HFF-Myc (cell line): ENCODE results near the gene DYNC1LI2.
"Not testable (repeated sequence)": the region's sequence is repeated elsewhere in the genome, so short reads cannot be mapped to it uniquely, and the experiment has no call there.

ENCODE experiments used
- DNase-seq: peaks from one replicate; pipeline ENCODE4 v3.0.0-alpha.2; 2011; ENCODE audit warnings: low read depth; ENCODE audit errors: extremely low read depth
- H3K4me3 ChIP-seq: replicated peaks from 2 replicates; pipeline ENCODE4 v1.5.1; 2011; ENCODE audit warnings: low read depth, mild to moderate bottlenecking, control low read depth, low read length
- TF ChIP-seq, protein P1 (sequence below): IDR thresholded peaks from 2 replicates; pipeline ENCODE4 v1.5.1; 2012; ENCODE audit warnings: mild to moderate bottlenecking, low read depth, low read length, control low read depth; ENCODE audit errors: missing control alignments

The DYNC1LI2 gene

DNA sequence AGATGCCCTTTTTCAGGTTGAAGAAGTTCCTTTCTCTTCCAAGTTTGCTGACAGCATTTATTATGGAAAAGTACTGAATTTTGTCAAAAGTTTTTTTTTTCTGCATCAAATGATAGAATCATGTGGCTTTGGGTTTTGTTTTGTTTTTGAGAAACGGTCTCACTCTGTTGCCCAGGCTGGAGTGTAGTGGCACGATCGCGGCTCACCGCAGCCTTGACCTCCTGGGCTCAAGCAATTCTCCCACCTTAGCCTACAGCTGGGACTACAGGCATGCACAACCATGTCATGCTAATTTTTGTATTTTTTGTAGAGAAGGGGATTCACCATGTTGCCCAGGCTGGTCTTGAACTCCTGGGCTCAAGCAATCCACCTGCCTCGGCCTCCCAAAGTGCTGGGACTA, 62.1 kb downstream of the DYNC1LI2 start:
- DNase-seq: no peak
- no peak overlapping the region for H3K4me3 ChIP-seq
- TF ChIP-seq, protein P1, sequence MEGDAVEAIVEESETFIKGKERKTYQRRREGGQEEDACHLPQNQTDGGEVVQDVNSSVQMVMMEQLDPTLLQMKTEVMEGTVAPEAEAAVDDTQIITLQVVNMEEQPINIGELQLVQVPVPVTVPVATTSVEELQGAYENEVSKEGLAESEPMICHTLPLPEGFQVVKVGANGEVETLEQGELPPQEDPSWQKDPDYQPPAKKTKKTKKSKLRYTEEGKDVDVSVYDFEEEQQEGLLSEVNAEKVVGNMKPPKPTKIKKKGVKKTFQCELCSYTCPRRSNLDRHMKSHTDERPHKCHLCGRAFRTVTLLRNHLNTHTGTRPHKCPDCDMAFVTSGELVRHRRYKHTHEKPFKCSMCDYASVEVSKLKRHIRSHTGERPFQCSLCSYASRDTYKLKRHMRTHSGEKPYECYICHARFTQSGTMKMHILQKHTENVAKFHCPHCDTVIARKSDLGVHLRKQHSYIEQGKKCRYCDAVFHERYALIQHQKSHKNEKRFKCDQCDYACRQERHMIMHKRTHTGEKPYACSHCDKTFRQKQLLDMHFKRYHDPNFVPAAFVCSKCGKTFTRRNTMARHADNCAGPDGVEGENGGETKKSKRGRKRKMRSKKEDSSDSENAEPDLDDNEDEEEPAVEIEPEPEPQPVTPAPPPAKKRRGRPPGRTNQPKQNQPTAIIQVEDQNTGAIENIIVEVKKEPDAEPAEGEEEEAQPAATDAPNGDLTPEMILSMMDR: no peak

DNA sequence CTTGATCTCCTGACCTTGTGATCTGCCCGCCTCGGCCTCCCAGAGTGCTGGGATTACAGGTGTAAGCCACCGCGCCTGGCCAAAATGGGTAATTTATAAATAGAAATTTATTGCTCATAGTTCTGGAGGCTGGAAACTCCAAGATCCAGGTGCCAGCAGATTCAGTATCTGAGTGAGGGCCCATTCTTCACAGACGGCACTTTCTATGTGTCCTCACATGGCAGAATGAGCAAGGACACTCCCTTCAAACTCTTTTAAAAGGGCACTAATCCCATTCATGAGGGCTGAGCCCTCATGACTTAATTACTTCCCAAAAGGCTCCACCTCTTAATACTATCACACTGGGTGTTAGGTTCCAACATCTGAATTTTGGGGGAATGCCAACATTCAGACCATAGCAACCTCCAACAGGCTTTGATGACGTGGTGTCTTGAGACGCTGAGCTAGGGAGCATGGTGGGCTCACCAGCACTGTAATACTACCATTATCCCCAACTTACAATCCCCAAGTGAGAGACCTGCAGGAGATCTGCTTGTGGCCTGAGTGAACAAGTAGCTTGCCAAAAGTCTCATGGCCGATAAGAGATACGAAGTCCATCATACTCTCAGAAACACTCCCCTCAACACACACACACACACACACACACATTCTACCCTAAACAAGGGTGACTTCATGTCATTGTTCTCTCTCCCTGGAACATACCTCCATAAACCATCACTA, 63.3 kb downstream of the DYNC1LI2 start:
- TF ChIP-seq, protein P1: no peak
- H3K4me3 ChIP-seq: no peak overlapping the region
- DNase-seq: no peak

DNA sequence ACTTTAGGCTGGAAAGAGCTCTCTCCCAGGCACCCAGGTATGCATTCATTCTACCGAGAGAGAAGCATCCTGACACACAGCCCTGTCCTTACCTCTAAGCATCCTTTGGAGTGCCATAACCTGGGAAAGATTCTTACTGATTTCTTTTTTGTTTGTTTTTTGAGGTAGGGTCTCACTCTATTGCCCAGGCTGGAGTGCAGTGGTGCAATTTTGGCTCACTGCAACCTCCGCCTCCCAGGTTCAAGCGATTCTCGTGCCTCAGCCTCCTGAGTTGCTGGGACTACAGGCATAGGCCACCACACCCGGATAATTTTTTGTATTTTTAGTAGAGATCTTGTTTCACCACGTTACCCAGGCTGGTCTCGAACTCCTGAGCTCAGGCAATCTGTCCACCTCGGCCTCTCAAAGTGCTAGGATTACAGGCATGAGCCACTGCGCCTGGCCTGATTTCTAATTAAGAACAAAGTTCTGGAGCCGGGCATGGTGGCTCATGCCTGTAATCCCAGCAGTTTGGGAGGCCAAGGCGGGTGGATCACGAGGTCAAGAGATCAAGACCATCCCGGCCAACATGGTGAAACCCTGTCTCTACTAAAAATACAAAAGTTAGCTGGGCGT, 65.8 kb downstream of the DYNC1LI2 start:
- H3K4me3 ChIP-seq, DNase-seq: not testable (repeated sequence)

DNA sequence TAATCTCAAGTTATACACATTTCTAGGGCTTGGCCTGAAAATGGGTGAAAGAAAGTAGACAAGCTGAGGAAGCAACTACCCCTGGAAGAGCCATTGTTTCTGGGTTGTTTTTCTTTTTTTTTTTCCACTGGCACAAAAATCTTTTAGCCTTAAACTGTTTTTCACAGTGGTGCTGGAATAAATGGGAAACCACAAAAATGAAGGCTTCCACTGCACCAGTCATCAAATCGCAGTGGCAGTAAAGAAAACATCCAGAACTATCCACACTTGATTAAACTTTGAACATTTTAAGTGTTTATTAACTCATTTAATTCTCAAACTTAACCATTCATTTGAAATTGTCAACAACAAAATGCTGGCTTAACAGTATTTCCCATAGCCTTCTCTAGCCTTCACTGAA, 69.1 kb downstream of the DYNC1LI2 start:
- TF ChIP-seq, protein P1: no peak
- DNase-seq: no peak
- H3K4me3 ChIP-seq: no peak overlapping the region

DNA sequence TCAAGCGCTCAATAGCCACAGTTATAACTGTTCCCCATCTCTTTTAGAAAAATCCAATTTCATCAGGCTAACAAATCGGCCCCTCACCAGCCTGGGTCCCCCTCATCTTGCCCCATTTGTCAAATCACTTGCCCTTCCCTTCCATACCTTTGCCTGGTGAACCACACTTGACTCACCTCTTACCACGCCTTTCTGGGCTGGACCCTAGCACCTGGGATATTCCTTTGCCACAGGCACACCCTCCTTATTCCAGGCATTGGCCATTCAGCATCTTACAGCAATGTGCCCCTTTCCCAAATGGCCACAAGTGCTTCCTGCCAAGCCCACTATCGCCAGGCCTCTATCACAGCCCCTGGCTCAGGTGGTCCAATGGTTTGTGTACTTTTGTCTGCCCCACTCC, 69.7 kb downstream of the DYNC1LI2 start:
- TF ChIP-seq, protein P1: no peak
- no peak for DNase-seq
- H3K4me3 ChIP-seq: no peak overlapping the region

DNA sequence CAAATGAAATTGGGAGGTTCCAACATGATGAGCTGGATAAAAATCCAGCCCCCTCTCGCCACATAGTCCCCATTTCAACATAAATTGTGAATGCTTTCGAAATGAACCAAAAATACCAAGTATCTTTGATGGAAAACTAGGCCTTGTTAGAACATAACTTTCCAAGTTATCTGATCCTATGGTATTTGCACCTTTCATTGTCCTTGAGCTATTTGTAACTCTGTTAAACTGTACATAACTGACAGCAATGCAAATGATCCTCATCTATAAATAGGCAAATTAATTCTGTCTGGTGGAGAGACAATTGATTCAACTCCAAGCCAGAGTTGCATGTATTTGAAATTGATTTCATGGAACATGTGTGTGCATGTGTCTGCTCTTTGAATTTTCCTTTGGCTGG, 73.1 kb downstream of the DYNC1LI2 start:
- DNase-seq: no peak
- TF ChIP-seq, protein P1: no peak

DNA sequence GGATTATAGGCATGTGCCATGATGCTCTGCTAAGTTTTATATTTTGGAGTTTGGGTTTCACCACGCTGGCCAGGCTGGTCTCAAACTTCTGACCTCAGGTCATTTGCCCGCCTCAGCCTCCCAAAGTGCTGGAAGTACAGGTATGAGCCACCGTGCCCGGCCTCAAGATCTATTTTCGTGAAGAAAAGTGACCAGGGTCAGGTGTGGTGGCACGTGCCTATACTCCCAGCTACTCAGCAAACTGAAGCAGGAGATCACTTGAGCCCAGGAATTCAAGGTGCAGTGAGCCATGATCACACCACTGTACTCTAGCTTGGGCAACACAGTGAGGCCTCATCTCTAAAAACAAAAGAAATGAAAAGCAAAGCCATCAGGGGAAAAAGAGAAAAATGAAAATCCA, 73.6 kb downstream of the DYNC1LI2 start:
- no peak for DNase-seq
- no peak overlapping the region for H3K4me3 ChIP-seq
- TF ChIP-seq, protein P1: no peak

More for the DNA sequence above, 73.1 kb downstream of the DYNC1LI2 start:
- no peak overlapping the region for H3K4me3 ChIP-seq
